GM12892 (cell line): ENCODE results near the gene PPP3CA.

Experiments used
- POLR2A ChIP-seq: IDR thresholded peaks from 2 replicates; pipeline ENCODE4 v1.6.1; 2011; ENCODE audit warnings: low read depth, low read length, control low read depth
- POLR2AphosphoS5 ChIP-seq: IDR thresholded peaks from 2 replicates; pipeline ENCODE4 v1.6.1; 2011; ENCODE audit warnings: low read depth, low read length, control low read depth

DNA sequence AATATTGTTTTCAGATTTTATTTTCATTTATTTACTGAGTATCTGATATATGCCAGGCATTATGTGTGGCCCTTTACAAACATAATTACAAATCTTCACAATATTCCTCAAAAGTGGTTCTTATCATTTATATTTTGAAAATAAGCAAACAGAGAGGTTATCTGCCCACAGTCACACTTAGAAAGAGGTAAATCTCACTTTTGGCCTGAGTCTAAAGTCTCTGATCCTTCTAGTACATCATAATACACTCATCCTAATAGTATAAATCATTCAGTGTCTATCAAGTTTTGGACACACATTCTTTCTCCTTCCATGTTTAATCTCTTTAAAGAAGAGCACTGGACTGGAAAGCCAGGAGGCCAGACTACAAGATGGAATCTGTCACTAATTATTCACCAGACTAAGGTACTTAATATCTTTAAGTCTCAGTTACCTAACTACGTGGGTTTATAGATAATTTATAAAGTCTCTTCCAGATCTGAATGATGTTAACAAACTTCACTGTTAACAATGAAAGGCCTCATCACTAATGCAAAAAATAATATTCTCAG, 281.3 kb downstream of the PPP3CA start:
- no peak for TF ChIP-seq POLR2AphosphoS5
- TF ChIP-seq POLR2A = no peak
